Activated CD8-positive, alpha-beta memory T cell treated with anti-CD3 and anti-CD28 coated beads for 36 hours (primary cell): ENCODE measurements around the gene KRTAP4-4. TPM values are rescaled to one million over a fixed set of nuclear protein-coding genes. Genes with fewer than 3 reads are reported as not detected.
"Not testable (repeated sequence)": the region's sequence is repeated elsewhere in the genome, so short reads cannot be mapped to it uniquely, and the experiment has no call there.

Source experiments
- CTCF ChIA-PET: fragments of 350-600 bp; sonication (Branson Sonifier 250); formaldehyde crosslinking; loops from one replicate; lab custom pipeline; 2021; ENCODE audit warnings: antibody characterized with exemption; lab: Charles Lee
- POLR2A ChIA-PET: fragments of 350-600 bp; sonication (Branson Sonifier 250); formaldehyde crosslinking; loops from one replicate; lab custom pipeline; 2021; ENCODE audit warnings: antibody characterized with exemption; lab: Charles Lee
- total RNA-seq, 2 experiments: library from RNA; stranded (reverse); gene quantifications; one replicate each; pipeline ENCODE4 v1.2.3, GENCODE V29; 2021

Gene KRTAP4-4
- total RNA-seq, result not detected

DNA sequence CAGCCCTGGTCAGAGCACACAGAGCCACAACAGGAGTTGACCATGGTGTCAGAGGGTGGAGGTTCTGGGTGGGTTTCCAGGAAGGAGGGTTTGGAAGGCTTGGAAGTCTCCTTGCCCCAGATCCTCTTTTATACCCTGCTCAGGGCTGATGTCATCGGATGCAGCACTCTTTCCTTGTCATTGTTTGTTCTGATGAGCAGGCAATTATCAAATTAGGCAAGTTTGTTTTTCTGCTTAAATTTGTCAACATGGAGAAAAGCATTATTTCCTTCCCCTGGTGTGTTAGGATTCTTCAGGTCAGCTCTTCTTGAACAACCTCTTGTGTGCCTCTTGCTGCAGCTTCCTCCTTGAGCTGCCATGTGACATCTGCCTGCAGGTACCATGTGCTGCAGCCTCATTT is at the start of gene KRTAP4-4:
KRTAP4-4 (minus strand) TSS at position 101 of the 400 bp plus-strand sequence; CDS start at position 44, 57 bp downstream.
- POLR2A ChIA-PET, result no interaction called here
- CTCF ChIA-PET, result no interaction called here

DNA sequence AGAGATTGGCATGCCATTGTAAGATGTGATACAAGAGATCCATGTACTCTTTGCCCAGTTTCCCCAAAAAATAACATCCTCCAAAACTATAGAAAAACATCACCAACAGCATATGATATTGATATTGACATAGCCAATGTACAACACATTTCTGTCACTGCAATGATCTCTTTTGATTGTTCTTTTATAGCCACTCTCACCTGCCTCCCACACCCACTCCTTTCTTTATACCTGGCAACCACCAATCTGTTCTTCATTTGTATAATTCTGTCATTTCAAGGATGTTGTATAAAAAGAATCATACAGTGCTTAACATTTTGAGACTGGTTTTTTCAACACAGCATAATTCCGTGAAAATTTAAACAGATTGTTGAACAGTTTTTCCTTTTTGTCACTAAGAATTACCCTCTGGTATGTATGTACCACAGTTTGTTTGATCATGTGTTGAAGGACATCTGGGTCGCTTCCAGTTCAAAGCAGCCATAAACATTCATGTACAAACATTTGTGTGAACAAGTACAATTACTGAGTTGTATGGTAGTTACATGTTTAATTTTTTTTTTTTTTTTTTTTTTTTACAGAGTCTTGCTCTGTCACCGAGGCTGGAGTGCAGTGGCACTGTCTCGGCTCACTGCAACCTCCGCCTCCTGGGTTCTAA is 39.0 kb upstream of the KRTAP4-4 start:
- ChIA-PET CTCF (no interaction called here), POLR2A (no interaction called here)

DNA sequence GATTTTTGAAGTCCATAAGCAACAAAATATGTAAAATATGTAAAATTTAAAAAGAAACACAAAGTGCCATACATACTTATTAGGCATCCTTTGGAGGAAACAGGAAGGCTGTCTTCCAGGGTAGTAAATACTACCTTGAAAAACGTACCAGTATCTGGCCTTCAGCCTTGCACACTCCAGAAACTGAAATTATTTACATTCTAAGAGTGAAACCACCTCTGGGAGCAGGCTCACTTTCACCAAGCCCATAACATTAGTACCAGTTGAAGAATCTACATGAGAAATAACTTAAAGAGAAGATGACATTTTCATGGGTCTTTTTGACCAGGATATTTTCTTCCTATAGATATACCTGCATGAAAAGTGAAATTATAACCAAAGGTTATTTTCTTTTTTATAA is 35.5 kb upstream of the KRTAP4-4 start:
- ChIA-PET CTCF (no interaction called here), POLR2A (no interaction called here)

DNA sequence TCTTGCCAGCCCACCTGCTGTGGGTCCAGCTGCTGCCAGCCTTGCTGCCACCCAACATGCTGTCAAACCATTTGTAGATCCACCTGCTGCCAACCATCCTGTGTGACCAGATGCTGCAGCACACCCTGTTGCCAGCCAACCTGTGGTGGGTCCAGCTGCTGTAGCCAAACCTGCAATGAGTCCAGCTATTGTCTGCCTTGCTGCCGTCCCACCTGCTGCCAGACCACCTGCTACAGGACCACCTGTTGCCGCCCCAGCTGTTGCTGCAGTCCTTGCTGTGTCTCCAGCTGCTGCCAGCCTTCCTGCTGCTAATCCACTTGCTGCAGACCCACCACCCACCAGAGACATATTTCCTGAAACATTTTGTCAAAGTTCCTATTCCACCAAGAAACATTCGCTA is 29.8 kb upstream of the KRTAP4-4 start:
- ChIA-PET CTCF (no interaction called here), POLR2A (no interaction called here)

DNA sequence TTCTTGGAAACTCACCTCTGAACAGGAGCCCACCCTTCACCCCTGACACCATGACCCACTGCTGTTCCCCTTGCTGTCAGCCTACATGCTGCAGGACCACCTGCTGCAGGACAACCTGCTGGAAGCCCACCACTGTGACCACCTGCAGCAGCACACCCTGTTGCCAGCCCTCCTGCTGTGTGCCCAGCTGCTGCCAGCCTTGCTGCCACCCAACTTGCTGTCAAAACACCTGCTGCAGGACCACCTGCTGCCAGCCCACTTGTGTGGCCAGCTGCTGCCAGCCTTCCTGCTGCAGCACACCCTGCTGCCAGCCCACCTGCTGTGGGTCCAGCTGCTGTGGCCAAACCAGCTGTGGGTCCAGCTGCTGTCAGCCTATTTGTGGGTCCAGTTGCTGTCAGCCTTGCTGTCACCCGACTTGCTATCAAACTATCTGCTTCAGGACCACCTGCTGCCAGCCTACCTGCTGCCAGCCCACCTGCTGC is 29.3 kb upstream of the KRTAP4-4 start, which contains the start of gene KRTAP9-1:
KRTAP9-1 (plus strand) TSS at position 51 of the 482 bp plus-strand sequence; CDS start at position 51, 0 bp downstream.
- POLR2A ChIA-PET, CTCF ChIA-PET: not testable (repeated sequence)

DNA sequence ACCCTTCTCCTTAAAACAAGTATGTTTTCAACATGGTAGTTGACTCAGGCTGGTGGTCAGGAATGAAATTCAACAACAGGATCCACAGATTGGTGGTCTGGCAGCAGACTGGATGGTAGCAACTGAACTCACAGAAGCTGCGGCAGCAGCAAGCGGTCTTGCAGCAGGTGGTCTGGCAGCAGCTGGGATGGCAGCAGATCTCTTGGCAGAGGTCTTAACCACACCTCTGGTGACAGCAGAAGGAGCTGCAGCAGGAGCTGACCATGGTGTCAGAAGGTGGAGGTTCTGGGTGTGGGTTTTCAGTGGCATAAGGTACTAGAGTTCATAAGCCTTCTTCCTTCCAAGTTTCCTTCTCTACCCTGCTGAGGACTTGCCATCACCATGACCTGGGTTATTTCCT is 26.3 kb upstream of the KRTAP4-4 start:
- POLR2A ChIA-PET, result no interaction called here
- CTCF ChIA-PET, result no interaction called here

DNA sequence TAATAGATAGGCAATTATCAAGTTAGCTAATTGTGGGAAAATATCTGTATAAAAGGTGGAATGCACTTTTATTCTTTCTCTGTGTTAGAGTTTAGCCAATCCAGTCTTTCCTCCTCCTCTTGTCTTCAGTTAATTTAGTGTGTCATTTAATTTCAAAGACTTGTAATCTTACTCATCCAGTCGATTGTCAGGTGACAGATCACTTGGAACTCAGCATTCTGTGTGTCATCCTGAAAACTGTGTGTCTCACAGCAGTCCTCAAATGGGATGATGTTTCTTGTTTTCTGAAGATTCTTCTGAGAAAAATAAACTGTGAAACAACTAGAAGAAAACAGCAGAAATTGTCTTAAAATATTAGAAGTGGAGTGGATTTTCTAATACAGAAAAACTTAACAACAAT is 24.5 kb upstream of the KRTAP4-4 start:
- POLR2A ChIA-PET, result no interaction called here
- CTCF ChIA-PET, result no interaction called here

DNA sequence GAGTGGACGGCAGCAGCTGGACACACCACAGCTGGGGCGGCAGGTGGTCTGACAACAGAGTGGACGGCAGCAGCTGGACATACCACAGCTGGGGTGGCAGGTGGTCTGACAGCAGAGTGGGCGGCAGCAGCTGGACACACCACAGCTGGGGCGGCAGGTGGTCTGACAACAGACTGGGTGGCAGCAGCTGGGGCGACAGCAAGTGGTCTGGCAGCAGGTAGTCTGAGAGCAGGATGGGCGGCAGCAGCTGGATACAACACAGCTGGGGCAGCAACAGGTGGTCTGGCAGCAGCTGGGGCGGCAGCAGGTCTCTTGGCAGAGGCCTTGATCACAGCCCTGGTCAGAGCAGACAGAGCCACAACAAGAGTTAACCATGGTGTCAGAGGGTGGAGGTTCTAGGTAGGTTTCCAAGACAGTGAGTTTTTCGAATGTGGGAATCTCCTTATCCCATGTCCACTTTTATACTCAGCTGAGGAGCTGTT is 24.0 kb upstream of the KRTAP4-4 start, which contains the start of gene KRTAP4-1:
KRTAP4-1 (minus strand) TSS at position 432 of the 482 bp plus-strand sequence; CDS start at position 375, 57 bp downstream.
- POLR2A ChIA-PET, result no interaction called here
- CTCF ChIA-PET, result no interaction called here

DNA sequence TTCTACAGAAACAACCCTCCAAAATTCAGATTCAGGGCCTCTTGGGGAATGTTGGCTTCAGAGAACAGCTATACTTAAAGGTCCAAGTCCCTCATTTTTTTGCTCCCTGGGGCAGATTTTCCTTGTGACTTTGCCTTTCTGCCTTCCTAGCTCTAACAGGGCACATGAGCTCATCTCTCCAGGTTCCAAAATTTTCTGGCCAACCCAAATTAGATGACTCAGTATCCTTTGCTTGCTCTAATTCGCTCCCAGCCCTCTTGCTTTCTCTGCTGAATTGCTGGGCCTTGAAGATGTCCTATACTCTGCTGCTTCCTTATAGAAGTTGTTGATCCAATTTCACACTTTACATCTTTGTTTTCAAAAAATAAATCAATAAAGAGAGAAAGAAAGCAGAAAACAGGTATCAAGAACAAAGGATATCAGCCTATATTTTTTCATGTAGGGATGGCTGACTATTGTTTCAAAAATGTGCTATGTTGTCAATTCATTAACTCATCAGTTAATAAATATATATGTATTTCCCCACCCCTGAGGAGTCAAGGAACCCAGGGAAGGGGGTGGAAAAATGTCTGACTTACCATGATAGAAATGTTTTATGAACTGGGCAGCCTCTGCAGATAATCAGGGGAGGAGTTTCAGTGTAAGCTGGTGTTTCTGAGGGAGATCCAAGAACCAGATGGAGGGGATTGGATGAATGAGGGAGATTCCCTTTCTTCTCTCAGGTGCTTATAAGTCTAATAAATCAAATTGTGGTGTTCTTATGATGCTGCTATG is 18.5 kb upstream of the KRTAP4-4 start:
- CTCF ChIA-PET, result interaction anchor here (0.6 kb wide), 1 partner anchor 143 kb away, joined by 3 read pairs; no protein-coding TSS in a partner anchor
- POLR2A ChIA-PET, result no interaction called here

DNA sequence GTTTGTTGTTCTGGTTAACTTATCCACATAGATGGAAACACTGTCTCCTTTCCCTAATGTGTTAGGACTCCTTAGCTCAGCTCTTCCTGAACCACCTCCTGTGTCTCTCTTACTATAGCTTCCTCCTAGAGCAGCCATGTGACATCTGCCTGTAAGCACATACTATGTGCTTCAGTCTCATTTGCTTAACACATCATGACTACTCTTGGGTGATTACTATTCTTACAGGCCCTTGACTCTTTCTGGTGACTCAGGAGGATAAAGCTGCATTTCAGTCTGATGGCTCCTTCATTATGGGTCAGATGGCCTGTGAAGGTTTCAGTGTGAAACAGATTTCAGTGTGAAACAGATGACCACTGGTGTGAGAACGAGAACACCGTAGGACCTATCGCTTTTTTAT is 17.8 kb upstream of the KRTAP4-4 start:
- POLR2A ChIA-PET, result no interaction called here

DNA sequence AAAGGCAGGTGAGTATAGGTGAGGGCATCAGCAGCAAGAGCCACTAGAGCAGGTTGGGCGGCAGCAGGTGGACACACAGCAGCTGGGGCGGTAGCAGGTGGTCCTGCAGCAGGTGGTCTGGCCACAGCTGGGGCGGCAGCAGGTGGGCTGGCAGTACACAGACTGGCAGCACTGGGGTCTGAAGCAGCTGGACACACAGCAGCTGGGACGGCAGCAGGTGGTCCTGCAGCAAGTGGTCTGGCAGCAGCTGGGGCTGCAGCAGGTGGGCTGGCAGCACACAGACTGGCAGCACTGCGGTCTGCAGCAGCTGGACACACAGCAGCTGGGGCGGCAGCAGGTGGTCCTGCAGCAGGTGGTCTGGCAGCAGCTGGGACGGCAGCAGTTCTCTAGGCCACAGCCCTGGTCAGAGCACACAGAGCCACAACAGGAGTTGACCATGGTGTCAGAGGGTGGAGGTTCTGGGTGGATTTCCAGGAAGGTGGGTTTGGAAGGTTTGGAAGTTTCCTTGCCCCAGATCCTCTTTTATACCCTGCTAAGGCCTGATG is 17.3 kb upstream of the KRTAP4-4 start, which contains the start of gene KRTAP4-2:
KRTAP4-2 (minus strand) TSS at position 495 of the 545 bp plus-strand sequence; CDS start at position 438, 57 bp downstream.
- ChIA-PET POLR2A (no interaction called here), CTCF (no interaction called here)

More for the DNA sequence above, 17.8 kb upstream of the KRTAP4-4 start:
- CTCF ChIA-PET, result no interaction called here

DNA sequence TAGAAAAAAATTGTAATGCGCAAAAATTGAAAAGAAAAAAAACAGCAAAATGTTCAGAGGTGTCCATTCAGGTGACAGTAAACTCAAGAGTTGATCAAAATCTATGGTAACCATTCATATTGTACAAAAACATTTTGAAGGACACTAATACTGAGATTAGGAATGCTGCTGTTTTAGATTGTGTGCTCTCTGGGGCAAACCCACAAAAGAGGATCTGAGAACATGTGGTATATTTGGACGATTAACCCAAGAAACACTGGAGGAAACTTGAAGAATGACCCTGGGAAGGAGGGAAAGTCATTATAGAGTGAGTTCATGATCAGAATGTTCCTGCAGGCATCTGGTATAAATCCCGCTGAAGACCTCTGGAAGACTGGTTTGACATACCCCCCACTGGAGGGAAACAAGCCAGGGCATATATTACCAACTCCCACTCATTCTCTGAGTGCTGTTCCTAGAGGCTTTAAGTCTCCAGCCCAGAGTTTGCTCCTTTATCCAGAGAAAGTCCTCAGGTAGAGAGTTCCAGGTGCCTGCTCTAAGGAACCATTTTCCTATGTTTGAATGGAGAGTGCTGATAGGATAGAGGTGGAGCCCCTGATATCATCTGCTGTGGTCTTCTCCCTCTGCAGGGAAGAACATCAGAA is 16.3 kb upstream of the KRTAP4-4 start:
- ChIA-PET POLR2A (no interaction called here), CTCF (no interaction called here)

DNA sequence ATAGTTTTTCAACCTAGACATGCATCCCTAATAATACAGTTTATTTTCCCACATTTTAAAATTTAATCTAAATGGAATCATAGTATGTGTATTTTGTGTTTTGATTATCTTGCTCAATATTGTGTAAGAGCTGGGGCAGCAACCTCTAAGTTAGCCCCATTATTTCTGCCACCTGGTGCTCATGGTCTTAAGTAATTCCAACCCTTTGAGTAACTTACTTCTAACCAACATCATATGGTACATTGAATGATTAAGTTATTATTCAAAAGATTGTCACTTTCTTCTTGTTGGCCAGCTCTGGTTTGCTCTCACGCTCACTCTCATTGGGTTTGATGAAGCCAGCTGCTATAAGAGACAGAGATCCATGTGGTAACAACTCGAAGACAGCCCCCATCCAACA is 11.3 kb upstream of the KRTAP4-4 start:
- ChIA-PET CTCF (no interaction called here), POLR2A (no interaction called here)

DNA sequence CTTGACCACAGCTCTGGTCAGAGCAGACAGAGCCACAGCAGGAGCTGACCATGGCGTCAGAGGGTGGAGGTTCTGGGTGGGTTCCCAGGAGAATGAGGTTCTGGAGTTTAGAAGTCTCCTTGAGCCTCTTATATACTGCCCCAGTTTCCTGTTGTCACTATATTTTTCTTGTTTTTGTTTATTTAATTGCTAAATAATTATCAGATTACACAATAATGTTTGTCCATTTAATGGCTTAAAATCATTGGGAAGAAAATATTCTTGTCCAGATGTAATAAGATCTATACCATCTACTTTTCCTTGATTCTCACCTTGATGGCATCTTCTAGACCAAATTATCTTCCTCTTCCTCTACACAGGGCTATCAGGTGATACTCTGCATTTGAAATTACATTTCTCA is 7.6 kb upstream of the KRTAP4-4 start, which contains the start of gene KRTAP4-3:
KRTAP4-3 (minus strand) TSS at position 101 of the 400 bp plus-strand sequence; CDS start at position 52, 49 bp downstream.
- CTCF ChIA-PET, result no interaction called here
- POLR2A ChIA-PET, result no interaction called here

DNA sequence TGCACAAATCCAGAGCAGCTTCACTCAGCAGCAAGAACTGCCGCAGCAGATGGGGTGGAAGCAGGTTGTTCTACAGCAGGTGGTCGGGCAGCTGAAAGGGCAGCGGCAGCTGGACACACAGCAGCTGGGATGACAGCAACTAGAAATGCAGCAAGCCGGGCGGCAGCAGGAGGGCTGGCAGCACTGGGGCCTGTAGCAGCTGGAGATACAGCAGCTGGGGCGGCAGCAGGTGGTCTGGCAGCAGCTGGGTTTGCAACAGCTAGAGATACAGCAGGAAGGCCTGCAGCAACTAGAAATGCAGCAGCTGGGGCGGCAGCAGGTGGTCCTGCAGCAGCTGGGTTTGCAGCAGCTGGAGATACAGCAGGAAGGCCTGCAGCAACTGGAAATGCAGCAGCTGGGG is 7.0 kb upstream of the KRTAP4-4 start:
- ChIA-PET CTCF (no interaction called here), POLR2A (no interaction called here)

DNA sequence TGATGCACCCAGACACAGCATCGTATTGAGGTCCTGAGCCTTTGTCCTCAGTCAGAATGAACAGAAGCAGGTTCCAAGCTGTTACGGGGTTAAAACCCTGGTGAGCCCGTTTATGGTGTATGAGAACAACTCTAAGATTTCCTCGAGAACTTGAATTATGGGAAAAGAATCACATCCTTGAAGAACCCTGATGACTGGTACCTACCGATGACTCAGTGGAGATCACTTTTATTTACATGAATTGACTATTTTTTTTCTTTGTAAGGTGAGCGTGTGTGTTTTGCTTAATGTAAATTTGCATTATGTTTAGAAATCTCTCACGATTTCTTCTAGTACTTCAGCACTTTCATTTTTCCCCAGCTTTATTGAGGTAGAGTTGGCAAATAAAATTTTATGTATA is 3.3 kb upstream of the KRTAP4-4 start:
- ChIA-PET POLR2A (no interaction called here), CTCF (no interaction called here)

DNA sequence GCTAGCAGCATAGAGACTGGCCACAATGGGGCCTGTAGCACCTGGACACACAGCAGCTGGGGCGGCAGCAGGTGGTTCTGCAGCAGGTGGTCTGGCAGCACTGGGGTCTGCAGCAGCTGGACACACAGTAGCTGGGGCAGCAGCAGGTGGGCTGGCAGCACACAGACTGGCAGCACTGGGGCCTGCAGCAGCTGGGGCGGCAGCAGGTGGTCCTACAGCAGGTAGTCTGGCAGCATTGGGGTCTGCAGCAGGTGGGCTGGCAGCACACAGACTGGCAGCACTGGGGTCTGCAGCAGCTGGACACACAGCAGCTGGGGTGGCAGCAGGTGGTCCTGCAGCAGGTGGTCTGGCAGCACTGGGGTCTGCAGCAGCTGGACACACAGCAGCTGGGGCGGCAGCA is 358 bp downstream of the KRTAP4-4 start:
- CTCF ChIA-PET, result interaction anchor here (0.6 kb wide), 1 partner anchor 954 kb away, joined by 4 read pairs; no protein-coding TSS in a partner anchor

DNA sequence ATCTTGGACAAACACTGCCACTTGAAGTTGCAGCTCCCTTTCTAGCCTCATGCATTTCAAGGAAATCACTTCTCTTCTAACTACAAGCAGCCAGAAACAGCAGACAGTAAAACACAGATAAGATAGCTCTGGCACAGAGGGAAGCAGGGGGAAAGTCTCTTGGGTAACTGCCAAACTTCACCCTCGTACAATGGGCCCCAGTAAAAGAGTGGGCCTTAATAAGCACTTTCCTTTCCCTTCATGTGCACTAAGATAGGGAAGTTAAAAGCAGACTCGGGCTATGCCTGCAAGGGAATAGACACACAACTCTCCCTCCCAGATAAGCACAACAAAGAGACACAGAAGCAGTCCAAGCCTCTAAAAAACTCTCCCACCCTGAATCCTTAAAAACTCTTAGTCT is 6.7 kb downstream of the KRTAP4-4 start:
- CTCF ChIA-PET, result no interaction called here
- POLR2A ChIA-PET, result no interaction called here

More for the DNA sequence above, 358 bp downstream of the KRTAP4-4 start:
- POLR2A ChIA-PET, result not testable (repeated sequence)

DNA sequence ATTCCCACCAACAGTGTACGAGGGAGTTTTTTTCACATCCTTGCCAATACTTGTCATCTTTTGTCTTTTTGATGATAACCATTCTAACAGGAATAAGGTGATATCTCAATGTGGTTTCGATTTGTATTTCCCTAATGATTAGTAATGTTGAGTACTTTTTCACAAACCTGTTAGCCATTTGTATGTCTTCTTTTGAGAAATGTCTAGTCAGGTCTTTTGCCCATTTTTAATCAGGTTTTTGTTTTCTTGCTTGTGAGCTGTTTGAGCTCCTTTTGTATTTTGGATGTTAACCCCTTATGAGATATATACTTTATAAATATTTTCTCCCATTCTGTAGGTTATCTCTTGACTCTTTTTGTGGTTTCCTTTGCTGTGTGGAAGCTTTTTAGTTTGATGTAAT is 9.0 kb downstream of the KRTAP4-4 start:
- POLR2A ChIA-PET, result no interaction called here
- CTCF ChIA-PET, result no interaction called here
